CD4-positive, alpha-beta T cell treated with Interleukin-6 at 100 ng/mL for 8 hours (primary cell): Measurements from ENCODE around the gene ARRB2.
"Not testable (repeated sequence)": the region's sequence is repeated elsewhere in the genome, so short reads cannot be mapped to it uniquely, and the experiment has no call there.

Experiments used
- DNase-seq: peaks from one replicate; pipeline ENCODE4 v3.0.0-alpha.2; 2020; ENCODE audit warnings: mixed read lengths, low spot score

ARRB2 gene

GRCh38 chr17:4709794-4710692 lies at the start of gene ARRB2:
ARRB2 (plus strand) TSS chr17:4710632; CDS start chr17:4710722, 90 bp downstream.
- DNase-seq: peak; percentile 99

GRCh38 chr17:4663711-4664110 lies 46.7 kb upstream of the ARRB2 start:
- no peak for DNase-seq

GRCh38 chr17:4664230-4664629 lies 46.2 kb upstream of the ARRB2 start:
- no peak for DNase-seq

DNA sequence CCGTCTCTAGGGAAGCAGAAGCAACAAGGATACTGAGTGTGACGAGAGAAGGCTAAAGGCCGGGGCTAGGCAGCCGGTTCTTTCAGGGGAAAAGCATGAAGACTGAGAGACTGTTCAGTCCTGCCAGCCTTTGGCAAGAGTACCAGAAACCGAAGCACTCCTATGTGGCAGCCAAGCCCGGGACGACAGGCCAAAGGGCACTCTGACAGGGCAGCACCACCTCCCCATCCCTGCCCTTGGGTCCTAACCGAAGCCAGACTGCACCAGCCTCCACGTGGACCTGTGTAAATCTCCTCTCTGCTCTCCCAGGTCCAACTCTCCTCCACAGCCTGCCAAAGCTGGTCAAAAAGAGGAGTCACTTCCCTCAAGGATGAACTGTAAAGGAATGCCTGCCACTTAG lies 45.4 kb upstream of the ARRB2 start:
- DNase-seq: no peak

DNA sequence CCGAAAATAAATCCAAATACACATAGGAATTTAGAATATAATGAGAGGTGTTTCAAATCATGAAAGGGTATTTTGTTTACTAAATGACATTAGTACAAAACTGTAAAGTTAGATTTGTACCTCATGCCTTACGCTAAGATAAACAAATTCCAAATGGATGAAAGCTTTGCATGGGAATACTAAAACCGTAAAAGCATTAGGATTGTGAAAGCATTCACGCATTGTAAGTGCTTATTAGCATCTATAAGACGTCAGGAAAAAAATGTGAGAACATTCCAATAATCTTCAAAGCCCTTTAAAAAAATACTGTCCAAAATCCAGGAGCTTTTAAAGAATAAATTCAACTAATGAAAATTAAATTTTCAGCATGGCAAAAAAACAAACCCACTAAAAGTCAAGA lies 44.1 kb upstream of the ARRB2 start:
- DNase-seq: no peak

DNA sequence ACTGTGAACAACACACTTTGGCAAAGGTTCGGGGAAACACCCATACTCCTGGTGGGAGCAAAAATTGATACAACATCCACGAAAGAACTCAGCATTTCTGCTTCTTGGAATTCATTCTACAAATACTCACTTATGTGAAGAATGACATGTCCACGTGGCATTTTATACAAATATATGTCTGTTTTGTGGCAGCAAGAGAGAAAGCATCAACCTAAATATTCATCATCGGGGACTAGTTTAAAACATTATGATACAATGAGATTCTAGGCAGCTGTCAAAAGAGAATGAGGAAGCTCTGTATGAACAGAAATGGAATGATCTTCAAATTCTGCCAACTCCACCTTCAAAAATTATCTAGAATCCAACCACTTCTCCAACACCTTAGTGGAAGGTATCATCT lies 43.3 kb upstream of the ARRB2 start:
- no peak for DNase-seq

GRCh38 chr17:4672055-4672630 lies 38.3 kb upstream of the ARRB2 start:
- DNase-seq: no peak

DNA sequence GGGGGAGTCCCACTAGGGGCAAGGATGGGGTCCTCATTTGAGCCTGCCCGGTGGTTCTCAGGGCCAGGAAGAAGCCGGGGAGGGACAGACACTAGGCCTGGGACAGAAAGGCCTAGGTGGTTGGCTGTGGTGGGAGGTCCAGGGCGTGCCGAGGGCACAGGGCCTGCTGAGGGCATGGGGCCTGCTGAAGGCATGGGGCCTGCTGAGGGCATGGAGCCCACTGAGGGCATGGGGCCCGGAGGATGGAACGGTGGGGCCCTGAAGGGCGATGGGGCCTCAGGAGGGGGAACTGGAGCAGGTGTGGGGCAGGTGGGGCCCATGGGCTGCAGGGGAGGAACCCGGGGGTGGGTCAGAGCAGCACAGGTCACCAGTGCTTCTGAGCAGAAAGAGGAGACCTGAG lies 37.7 kb upstream of the ARRB2 start:
- DNase-seq: no peak

GRCh38 chr17:4673169-4673568 lies 37.3 kb upstream of the ARRB2 start:
- no peak for DNase-seq

DNA sequence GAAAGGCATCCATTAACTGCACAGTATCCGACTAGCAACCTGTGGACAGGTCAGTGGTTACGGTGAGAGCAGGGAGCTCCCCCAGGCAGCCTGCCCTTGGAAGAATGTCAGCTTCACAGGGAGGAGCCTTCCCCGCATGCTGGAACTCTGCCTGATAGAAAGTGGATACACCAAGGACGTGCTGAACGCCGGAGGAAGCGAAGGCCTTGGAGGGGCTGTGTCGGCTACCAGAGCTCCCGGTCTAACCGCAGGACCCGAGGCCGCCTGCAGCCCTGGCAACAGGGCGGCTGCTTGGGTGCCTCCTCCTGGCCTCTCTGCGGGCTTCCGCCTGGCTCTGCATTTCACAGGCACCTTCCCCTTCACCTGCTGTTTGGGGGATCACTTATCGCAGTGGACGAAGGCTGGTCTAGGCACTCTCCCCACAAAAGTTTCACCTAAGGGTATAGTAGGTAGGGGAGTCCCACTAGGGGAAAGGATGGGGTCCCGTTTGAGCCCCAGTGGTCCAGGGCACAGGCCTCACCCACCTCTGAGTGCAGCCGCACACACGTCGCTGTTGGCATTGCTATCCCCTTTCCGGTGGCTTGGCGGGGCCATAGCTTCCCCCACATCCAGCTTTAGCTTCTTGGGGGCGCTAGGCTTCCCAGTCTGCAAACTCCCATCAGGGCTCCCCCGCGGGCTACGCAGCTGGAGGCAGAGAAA lies 36.3 kb upstream of the ARRB2 start:
- no peak for DNase-seq

GRCh38 chr17:4674685-4674998 lies 35.8 kb upstream of the ARRB2 start:
- DNase-seq: no peak

DNA sequence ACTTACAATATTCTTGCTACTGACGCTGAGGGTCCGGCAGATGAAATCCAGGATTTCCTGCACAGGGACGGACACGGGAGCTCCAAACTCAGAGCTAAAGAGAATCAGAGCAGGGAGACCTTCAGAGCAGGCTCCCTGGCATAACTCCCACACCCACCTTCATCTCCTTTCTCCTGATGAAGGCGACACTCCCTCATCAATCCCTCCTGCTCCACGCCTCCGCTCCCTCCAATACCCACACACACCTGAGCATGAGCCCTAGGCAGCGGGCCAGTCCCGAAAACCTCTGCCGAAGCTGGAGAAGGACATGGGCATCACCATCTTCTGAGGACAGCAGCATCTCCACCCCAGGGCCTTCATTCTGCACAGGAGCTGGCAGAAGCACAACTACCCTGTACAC lies 34.6 kb upstream of the ARRB2 start:
- no peak for DNase-seq

DNA sequence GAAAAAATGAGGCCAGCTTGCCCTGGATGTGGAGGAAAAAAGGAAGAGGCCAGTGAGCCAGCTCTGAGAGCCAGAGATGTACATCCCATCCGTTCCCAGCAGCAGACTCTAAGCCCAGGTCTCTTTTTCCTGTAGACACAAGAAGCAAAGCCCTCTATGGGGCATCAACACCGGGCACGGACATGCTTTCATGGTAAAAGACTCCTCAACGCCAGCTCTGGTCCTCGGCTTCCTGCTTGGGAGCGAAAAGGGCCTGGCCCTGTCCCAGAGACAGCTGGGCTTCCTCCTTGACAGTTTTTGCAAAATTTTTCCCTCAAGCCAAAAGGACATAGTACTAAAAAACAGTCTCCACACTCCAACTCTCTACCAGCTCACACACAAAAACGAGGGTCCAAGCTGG lies 33.6 kb upstream of the ARRB2 start:
- DNase-seq: no peak

- no peak for DNase-seq
Measured at GRCh38 chr17:4678448-4679026, 31.9 kb upstream of the ARRB2 start.

- DNase-seq: no peak
Measured at GRCh38 chr17:4679658-4680057, 30.8 kb upstream of the ARRB2 start.

DNA sequence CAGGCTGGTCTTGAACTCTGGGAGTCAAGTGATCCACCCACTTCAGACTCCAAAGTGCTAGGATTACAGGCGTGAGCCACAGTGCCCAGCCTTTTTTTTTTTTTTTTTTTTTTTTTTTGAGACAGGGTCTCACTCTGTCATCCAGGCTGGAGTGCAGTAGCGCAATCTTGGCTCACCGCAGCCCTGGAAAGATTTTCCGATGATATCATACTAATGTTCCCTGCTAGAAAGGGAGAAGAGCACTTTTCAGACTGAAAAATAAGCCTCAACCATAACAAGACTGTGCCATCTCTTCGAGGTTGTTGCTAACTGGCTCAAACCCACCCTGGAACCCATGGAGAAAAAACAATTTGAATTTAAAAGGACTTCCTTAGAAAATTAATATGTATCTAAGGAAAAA lies 26.7 kb upstream of the ARRB2 start:
- not testable (repeated sequence) for DNase-seq

DNA sequence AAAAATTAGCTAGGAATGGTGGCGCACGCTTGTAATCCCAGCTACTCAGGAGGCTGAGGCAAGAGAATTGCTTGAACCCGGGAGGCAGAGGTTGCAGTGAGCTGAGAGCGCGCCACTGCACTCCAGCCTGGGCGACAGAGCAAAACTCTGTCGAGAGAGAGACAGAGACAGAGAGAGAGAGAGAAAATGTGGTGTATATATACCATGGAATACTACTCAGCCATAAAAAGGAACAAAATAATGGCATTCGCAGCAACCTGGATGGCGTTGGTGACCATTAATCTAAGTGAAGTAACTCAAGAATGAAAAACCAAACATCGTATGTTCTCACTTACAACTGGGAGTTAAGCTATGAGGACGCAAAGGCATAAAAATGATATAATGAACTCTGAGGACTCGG lies 20.6 kb upstream of the ARRB2 start:
- DNase-seq: not testable (repeated sequence)

- no peak for DNase-seq
Measured at GRCh38 chr17:4690745-4691144, 19.7 kb upstream of the ARRB2 start.

GRCh38 chr17:4691686-4692085 lies 18.7 kb upstream of the ARRB2 start:
- no peak for DNase-seq

DNA sequence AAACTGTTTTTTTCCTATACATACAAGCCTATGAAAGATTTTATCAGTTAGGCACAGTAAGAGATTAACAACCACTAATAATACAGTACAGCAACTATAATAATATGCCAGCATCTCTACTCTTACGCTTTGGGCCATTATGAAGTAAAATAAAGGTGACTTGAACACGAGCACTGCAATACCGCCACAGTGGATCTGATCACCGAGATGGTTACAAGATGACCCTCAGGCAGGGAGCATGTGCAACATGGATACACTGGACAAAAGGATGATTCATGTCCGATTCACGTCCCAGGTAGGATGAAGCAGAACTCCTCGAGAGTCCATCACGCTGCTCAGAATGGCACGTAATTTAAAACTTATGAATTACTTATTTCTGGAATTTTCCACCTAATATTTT lies 17.0 kb upstream of the ARRB2 start:
- DNase-seq: no peak

DNA sequence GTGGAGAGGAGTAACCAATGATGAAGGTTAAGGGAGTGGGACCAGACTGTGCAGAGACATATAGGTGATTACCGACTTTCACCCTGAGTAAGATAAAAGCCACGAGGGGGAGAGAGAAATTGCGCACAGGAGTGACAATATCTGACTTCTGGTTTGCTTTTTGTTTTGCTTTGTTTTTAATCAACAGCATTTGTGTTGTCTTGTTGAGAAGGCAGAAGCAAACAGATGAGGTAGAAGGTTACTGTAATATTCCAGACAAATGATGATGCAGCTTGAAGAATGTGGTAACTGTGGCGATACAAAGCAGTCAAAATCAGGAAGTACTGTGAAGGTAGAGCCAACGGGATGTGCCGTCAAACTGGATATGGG lies 14.0 kb upstream of the ARRB2 start:
- DNase-seq: peak; percentile 18

GRCh38 chr17:4699401-4700056 lies 10.9 kb upstream of the ARRB2 start:
- DNase-seq: not testable (repeated sequence)
